HepG2 (cell line): Measurements from ENCODE around the gene ARHGAP35.

ENCODE experiments used
- CHD2 ChIP-seq: IDR thresholded peaks from 2 replicates; pipeline ENCODE4 v1.6.1; 2011; ENCODE audit warnings: low read depth, low read length, improper control_type of control experiment
- EP300 ChIP-seq, 3 experiments: sonication (generic) in 1 of 3; formaldehyde crosslinking in 1 of 3; IDR thresholded peaks; 2 replicates each; pipeline versions ENCODE4 v1.5.1 to v1.6.1; 2011 to 2020; ENCODE audit warnings: low read depth in 2 of 3, low read length in 2 of 3, borderline replicate concordance in 1 of 3, improper control_type of control experiment in 1 of 3, mild to moderate bottlenecking in 1 of 3, missing genetic modification reagents in 1 of 3, moderate library complexity in 1 of 3
- JUND ChIP-seq: sonication (generic); formaldehyde crosslinking; IDR thresholded peaks from 2 replicates; pipeline ENCODE4 v1.8.0; 2022; ENCODE audit warnings: mild to moderate bottlenecking, missing genetic modification reagents
- PHF21A ChIP-seq: sonication (generic); formaldehyde crosslinking; IDR thresholded peaks from 2 replicates; pipeline ENCODE4 v1.5.0; 2020; ENCODE audit warnings: mild to moderate bottlenecking, missing genetic modification reagents
- POLR2G ChIP-seq: fragments of 200-400 bp; formaldehyde crosslinking; IDR thresholded peaks from 2 replicates; pipeline ENCODE4 v1.6.1; 2018; ENCODE audit warnings: mild to moderate bottlenecking, low read depth, low read length, moderate library complexity
- TRIM24 ChIP-seq: sonication (generic); formaldehyde crosslinking; IDR thresholded peaks from 2 replicates; pipeline ENCODE4 v1.8.0; 2022; ENCODE audit warnings: mild to moderate bottlenecking, missing genetic modification reagents
- ZKSCAN8 ChIP-seq: IDR thresholded peaks from 2 replicates; pipeline ENCODE4 v1.6.1; 2016; ENCODE audit warnings: borderline replicate concordance, missing genetic modification reagents, missing compliant biosample characterization
- ZNF281 ChIP-seq: sonication (generic); formaldehyde crosslinking; IDR thresholded peaks from 2 replicates; pipeline ENCODE4 v1.4.0; 2020; ENCODE audit warnings: missing genetic modification reagents, borderline replicate concordance
- ZNF318 ChIP-seq: sonication (generic); formaldehyde crosslinking; IDR thresholded peaks from 2 replicates; pipeline ENCODE4 v1.4.0; 2020; ENCODE audit warnings: mild to moderate bottlenecking, missing genetic modification reagents
- TF ChIP-seq, protein P1 (sequence below): sonication (generic); formaldehyde crosslinking; IDR thresholded peaks from 2 replicates; pipeline ENCODE4 v1.4.0; 2020; ENCODE audit warnings: missing genetic modification reagents

DNA sequence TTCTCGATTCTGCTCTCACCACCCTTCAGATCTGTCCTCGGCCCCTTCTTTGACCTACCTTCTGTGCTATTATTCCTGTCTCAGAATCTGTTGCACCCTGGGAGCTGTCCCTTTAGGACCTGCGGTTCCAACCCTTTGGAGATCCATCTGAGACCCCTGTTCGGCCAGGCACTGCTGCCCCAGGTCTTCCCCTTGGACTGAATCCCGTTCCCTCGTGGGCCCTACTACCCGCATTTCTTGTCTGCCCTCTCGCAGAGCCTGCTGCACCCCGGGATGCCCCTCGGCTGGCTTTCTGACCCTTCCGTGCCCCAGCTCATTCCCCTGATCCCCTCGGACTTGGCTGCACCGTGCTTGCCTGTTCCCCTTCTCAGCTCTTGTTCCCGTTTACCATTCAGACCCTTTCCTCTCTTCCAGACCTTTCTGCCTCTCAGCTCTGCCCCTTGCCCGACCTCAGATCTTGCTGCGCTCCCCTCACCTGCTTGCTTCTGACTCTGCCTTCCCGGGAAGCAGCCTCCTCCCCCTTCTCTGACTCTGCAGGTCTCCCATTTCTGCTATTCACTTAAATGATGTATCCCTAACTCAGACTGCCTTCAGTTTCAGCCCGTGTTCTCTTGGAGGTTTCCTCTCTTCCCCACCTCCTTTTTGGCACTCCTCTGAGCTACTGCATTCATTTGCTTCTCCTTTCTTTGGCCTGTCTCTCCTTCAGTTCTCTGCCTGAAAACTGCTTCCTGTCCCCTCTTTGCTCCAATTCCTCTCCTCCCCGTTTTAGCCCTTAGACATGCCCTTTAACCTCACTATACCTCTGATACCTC lies 1.1 kb downstream of the ARHGAP35 start:
- TF ChIP-seq ZNF281 (CRISPR knock-in tag) (no peak), CHD2 (no peak), TRIM24 (CRISPR knock-in tag) (no peak), JUND (CRISPR knock-in tag) (no peak), POLR2G (peak; percentile 36), PHF21A (no peak), ZKSCAN8 (no peak), EP300 (IDR thresholded peaks at IDR 0.05; ENCODE audit: low read depth in 2 of 2, low read length in 2 of 2) (no peak), EP300 (CRISPR knock-in tag; IDR thresholded peaks at IDR 0.05; ENCODE audit: borderline replicate concordance) (no peak), ZNF318 (CRISPR knock-in tag) (no peak)
- TF ChIP-seq, protein P1, sequence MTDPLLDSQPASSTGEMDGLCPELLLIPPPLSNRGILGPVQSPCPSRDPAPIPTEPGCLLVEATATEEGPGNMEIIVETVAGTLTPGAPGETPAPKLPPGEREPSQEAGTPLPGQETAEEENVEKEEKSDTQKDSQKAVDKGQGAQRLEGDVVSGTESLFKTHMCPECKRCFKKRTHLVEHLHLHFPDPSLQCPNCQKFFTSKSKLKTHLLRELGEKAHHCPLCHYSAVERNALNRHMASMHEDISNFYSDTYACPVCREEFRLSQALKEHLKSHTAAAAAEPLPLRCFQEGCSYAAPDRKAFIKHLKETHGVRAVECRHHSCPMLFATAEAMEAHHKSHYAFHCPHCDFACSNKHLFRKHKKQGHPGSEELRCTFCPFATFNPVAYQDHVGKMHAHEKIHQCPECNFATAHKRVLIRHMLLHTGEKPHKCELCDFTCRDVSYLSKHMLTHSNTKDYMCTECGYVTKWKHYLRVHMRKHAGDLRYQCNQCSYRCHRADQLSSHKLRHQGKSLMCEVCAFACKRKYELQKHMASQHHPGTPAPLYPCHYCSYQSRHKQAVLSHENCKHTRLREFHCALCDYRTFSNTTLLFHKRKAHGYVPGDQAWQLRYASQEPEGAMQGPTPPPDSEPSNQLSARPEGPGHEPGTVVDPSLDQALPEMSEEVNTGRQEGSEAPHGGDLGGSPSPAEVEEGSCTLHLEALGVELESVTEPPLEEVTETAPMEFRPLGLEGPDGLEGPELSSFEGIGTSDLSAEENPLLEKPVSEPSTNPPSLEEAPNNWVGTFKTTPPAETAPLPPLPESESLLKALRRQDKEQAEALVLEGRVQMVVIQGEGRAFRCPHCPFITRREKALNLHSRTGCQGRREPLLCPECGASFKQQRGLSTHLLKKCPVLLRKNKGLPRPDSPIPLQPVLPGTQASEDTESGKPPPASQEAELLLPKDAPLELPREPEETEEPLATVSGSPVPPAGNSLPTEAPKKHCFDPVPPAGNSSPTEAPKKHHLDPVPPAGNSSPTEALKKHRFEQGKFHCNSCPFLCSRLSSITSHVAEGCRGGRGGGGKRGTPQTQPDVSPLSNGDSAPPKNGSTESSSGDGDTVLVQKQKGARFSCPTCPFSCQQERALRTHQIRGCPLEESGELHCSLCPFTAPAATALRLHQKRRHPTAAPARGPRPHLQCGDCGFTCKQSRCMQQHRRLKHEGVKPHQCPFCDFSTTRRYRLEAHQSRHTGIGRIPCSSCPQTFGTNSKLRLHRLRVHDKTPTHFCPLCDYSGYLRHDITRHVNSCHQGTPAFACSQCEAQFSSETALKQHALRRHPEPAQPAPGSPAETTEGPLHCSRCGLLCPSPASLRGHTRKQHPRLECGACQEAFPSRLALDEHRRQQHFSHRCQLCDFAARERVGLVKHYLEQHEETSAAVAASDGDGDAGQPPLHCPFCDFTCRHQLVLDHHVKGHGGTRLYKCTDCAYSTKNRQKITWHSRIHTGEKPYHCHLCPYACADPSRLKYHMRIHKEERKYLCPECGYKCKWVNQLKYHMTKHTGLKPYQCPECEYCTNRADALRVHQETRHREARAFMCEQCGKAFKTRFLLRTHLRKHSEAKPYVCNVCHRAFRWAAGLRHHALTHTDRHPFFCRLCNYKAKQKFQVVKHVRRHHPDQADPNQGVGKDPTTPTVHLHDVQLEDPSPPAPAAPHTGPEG (CRISPR knock-in tag): no peak
